HEK293T (cell line): Measurements from ENCODE around the gene TFR2.

Source experiments
- ARNT ChIP-seq: fragments of 450-650 bp; IDR thresholded peaks from 2 replicates; pipeline ENCODE4 v1.6.1; 2017; ENCODE audit warnings: mild to moderate bottlenecking
- SUZ12 ChIP-seq: fragments of 450-650 bp; IDR thresholded peaks from 2 replicates; pipeline ENCODE4 v1.6.1; 2016; ENCODE audit warnings: mild to moderate bottlenecking
- ZNF384 ChIP-seq: fragments of 450-650 bp; IDR thresholded peaks from 2 replicates; pipeline ENCODE4 v1.6.1; 2016

DNA sequence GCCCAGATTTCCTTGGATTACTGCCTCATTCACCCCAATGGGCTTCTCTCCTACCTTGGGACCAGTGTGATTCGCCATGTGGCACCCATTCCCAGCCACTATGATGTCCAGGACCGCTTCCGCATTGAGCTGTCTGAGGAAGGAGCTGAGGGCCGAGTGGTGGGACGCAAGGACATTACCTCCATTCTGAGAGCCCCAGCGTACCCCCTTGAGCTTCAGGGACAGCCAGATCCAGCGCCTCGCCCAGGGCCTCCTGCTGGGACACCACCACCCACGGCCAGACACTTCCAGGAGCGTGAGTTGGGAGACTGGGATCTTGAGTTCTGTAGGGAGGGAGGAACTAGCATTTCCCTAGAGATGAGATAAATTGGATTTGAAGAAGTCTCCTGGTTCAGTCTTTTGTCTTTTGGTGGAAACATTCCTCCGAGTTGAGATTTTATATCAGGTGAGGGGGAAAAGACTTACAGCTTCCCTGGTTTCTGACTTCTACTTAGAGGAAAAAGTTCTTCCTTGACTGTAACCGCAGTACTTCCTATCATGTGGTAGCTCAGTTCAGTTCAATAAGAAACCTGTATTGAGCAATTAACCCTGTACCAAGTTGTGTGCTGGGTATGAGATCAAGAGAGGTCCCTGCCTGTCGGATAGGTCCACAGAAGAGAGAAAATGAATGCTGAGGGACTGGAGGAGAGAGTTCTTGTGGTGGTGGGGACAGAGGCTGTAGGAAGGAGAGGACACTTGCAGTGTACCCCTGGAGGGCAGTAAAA lies 27.8 kb downstream of the TFR2 start:
- TF ChIP-seq ARNT (no peak), ZNF384 (no peak), SUZ12 (no peak)
